Right lobe of liver (tissue), 4 donors: Measurements from ENCODE around the gene STMN1.

Experiments used
- CTCF ChIP-seq, 4 donors: fragments of 200-600 bp in 3 of 4; fragments of 450-650 bp in 1 of 4; IDR thresholded peaks; one replicate each; pipeline versions ENCODE4 v1.5.1 to v1.8.0; 2016 to 2022; ENCODE audit warnings: antibody characterized with exemption in 4 of 4, mild to moderate bottlenecking in 2 of 4
- POLR2A ChIP-seq: fragments of 450-650 bp; IDR thresholded peaks from one replicate; pipeline ENCODE4 v1.6.1; 2017; ENCODE audit warnings: antibody characterized with exemption, mild to moderate bottlenecking
- donor health status: DM: no; HTN: no; CAD: no.
- donor health status: DM: no; HTN: no; CAD: no.
- donor health status: DM: no; HTN: yes; CAD: no.

DNA sequence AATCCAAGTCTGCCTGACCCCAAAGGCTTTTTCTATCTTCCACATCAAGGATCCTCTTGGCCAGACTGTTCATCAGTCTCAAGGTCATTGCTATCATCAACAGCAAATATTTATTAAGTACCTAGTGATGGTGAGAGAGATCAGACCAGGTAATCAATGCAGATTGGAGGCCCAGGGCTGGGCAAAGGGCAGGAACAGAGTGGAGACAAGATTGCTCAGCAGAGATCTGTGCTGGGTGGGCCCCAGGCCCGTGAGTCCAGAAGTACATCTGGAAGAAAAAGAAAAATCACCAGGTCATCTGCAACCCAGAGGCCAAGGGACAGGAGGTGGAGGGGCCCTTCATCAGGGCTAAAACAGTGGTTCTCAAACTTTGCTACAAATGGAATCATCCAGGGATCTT, 20.6 kb downstream of the STMN1 start:
- no peak for TF ChIP-seq CTCF (IDR thresholded peaks at IDR 0.05)
- no peak for TF ChIP-seq POLR2A
